Endothelial cell of umbilical vein (primary cell): ENCODE data around the gene KIAA0753. TPM values are rescaled to one million over a fixed set of nuclear protein-coding genes. Genes with fewer than 3 reads are reported as not detected.
"Not testable (repeated sequence)": the region's sequence is repeated elsewhere in the genome, so short reads cannot be mapped to it uniquely, and the experiment has no call there.

Source experiments
- BruUV-seq: library from RNA; stranded (reverse); fragments of 400-500 nt; replicated peaks from 2 replicates; lab custom pipeline; 2021; lab: Mats Ljungman, UMichigan
- CTCF ChIA-PET: fragments of 300-600, 350-600 bp; sonication (Branson Sonifier 250); formaldehyde crosslinking; loops from one replicate; lab custom pipeline; 2021; ENCODE audit warnings: antibody characterized with exemption, inconsistent platforms; lab: Charles Lee
- POLR2A ChIA-PET: fragments of 300-600, 350-600 bp; sonication (Branson Sonifier 250); formaldehyde crosslinking; loops from one replicate; lab custom pipeline; 2021; ENCODE audit warnings: antibody characterized with exemption, inconsistent platforms; lab: Charles Lee
- DNase-seq: peaks from one replicate; pipeline ENCODE4 v3.0.0-alpha.2; 2011; ENCODE audit warnings: low read depth, low spot score
- FAIRE-seq: peaks from 2 replicates; lab custom pipeline; 2011; peaks lifted over from hg19 to GRCh38; lab: Jason Lieb, UNC
- H2AFZ ChIP-seq: 2 replicates; pipeline ENCODE4 v1.6.0; 2012; ENCODE audit warnings: low read depth, low read length, control low read depth, inconsistent platforms
- H3K27ac ChIP-seq: 2 replicates; pipeline ENCODE4 v1.5.1; 2011; ENCODE audit warnings: low read depth, mild to moderate bottlenecking, control low read depth, low read length, moderate library complexity; ENCODE audit not compliant: insufficient read depth
- H3K27me3 ChIP-seq, 2 experiments: 2 replicates each; pipeline versions ENCODE4 v1.6.0 to v1.6.1; 2011; ENCODE audit warnings: low read length in 2 of 2, mixed read lengths in 1 of 2; ENCODE audit not compliant: control insufficient read depth in 2 of 2, insufficient read depth in 2 of 2
- H3K36me3 ChIP-seq, 2 experiments: 2 replicates in 1 of 2; 3 replicates in 1 of 2; pipeline ENCODE4 v1.5.1; 2011; ENCODE audit warnings: low read length in 2 of 2, mild to moderate bottlenecking in 1 of 2, moderate library complexity in 1 of 2; ENCODE audit not compliant: control insufficient read depth in 2 of 2, insufficient read depth in 2 of 2; ENCODE audit errors: extremely low read depth in 1 of 2
- H3K4me1 ChIP-seq: 3 replicates; pipeline ENCODE4 v1.5.1; 2011; ENCODE audit warnings: mild to moderate bottlenecking, low read length; ENCODE audit not compliant: control insufficient read depth, insufficient read depth; ENCODE audit errors: extremely low read depth
- H3K4me2 ChIP-seq: 2 replicates; pipeline ENCODE4 v1.6.1; 2011; ENCODE audit warnings: low read length, control low read depth, mixed read lengths; ENCODE audit not compliant: insufficient read depth
- H3K4me3 ChIP-seq, 3 experiments: fragments of 200-600 bp in 1 of 3; sonication (generic), shearing (Covaris generic) in 1 of 3; replicated peaks in 1 of 3; 2 replicates each; pipeline ENCODE4 v1.5.1; 2011 to 2016; ENCODE audit warnings: control low read depth in 3 of 3, low read length in 3 of 3, mild to moderate bottlenecking in 2 of 3, inconsistent platforms in 1 of 3, low read depth in 1 of 3, moderate library complexity in 1 of 3; ENCODE audit not compliant: insufficient read depth in 1 of 3
- H3K79me2 ChIP-seq: 2 replicates; pipeline ENCODE4 v1.6.0; 2012; ENCODE audit warnings: low read length, inconsistent platforms; ENCODE audit not compliant: control insufficient read depth, insufficient read depth
- H3K9ac ChIP-seq: replicated peaks from 2 replicates; pipeline ENCODE3; 2011; ENCODE audit warnings: low read length, control low read depth; ENCODE audit not compliant: insufficient read depth; ENCODE audit errors: extremely low read depth
- H3K9me1 ChIP-seq: replicated peaks from 3 replicates; pipeline ENCODE4 v1.6.0; 2011; ENCODE audit warnings: mild to moderate bottlenecking, low read length; ENCODE audit not compliant: control insufficient read depth, insufficient read depth; ENCODE audit errors: extremely low read depth
- H3K9me3 ChIP-seq: replicated peaks from 2 replicates; pipeline ENCODE4 v1.5.1; 2012; ENCODE audit warnings: low read length, inconsistent platforms; ENCODE audit not compliant: control insufficient read depth, insufficient read depth
- H4K20me1 ChIP-seq: replicated peaks from 2 replicates; pipeline ENCODE3; 2011; ENCODE audit warnings: mild to moderate bottlenecking, low read length; ENCODE audit not compliant: control insufficient read depth, insufficient read depth; ENCODE audit errors: extremely low read depth
- EZH2 ChIP-seq: IDR thresholded peaks from 2 replicates; pipeline ENCODE4 v1.6.1; 2012; ENCODE audit warnings: borderline replicate concordance, low read depth, mild to moderate bottlenecking, moderate library complexity, low read length, inconsistent platforms; ENCODE audit not compliant: severe bottlenecking
- dilution Hi-C: fragments of 300-500 bp; cut with MboI; formaldehyde crosslinking; loops from one replicate; pipeline ENCODE4 v1.15.0; 2019; ENCODE audit warnings: low sequenced_read_pairs; ENCODE audit not compliant: extremely low pct_ligation_motif_present
- intact Hi-C: fragments of 100-400 bp; cut with micrococcal nuclease; formaldehyde crosslinking; loops from one replicate; pipeline ENCODE4 v1.10.0; 2022
- polyA plus RNA-seq, 4 experiments: library from polyadenylated mRNA; depleted of rRNA in 3 of 4; stranded (reverse) in 3 of 4; unstranded in 1 of 4; fragments of >200 nt; gene quantifications; 2 replicates each; pipeline versions ENCODE4 v1.2.1 to v1.2.3, GENCODE V29; 2011 to 2012; ENCODE audit warnings: missing spikeins in 1 of 4
- total RNA-seq: library from RNA; stranded (reverse); gene quantifications from 2 replicates; pipeline ENCODE4 v1.2.3, GENCODE V29; 2021

The KIAA0753 gene
- total and polyA plus RNA-seq, 2 donors (not counting 3 experiments of a cell fraction or from before 2014, with no cell fraction given) = 5.3 to 23.9 TPM

- CTCF ChIA-PET = interaction anchor here (0.9 kb wide), 1 partner anchor 9 kb away, joined by 3 read pairs; no protein-coding TSS in a partner anchor
- BruUV-seq, H2AFZ ChIP-seq, DNase-seq, H3K9me3 ChIP-seq, H3K4me1 ChIP-seq, H3K4me2 ChIP-seq, intact Hi-C loops, H3K36me3 ChIP-seq, H4K20me1 ChIP-seq, H3K9ac ChIP-seq, H3K79me2 ChIP-seq, POLR2A ChIA-PET, dilution Hi-C loops, H3K9me1 ChIP-seq, H3K4me3 ChIP-seq, H3K27ac ChIP-seq: not testable (repeated sequence)
- H3K27me3 ChIP-seq = peaks cover 44 to 61% of the 10 kb centered on the region in 2 experiments
- FAIRE-seq = peak; percentile 50
- TF ChIP-seq EZH2 = peak; percentile 65
Observed at GRCh38 chr17:6656797-6657632, 16.5 kb upstream of the KIAA0753 start.

DNA sequence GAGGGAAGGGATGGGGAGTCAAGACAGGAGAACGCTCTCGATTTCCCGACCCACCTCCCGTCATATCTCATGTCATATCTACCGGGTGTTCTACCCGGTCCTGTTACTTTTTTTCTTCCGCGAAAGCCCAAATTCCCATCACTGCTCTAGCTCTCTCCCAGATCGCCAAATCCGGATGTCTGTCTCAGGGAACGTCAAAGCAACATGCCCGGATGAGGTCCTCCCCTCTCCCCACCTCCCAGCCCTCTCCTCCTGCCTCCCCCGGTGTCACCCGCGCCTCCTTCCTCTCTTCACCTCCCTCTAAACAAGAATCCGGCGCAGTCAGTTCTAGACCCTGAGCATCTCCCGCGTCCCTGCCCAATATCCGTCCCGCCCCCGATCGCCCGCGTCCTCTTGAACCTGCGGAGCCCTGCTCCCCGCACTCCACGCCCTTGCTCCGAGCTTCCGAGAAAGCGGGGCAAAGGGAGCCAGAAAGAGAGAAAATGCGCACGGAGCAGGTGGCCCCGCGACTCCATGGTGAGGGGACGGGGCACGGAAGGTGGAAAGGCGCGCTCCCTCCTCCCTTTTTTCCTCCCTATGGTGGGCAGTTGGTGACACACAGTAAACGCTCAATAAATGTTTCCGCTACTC is 15.3 kb upstream of the KIAA0753 start:
- H3K27me3 ChIP-seq = peaks cover 39 to 55% of the 10 kb centered on the region in 2 experiments
- peak; percentile 41 for TF ChIP-seq EZH2
- intact Hi-C loops, H3K4me1 ChIP-seq, H3K27ac ChIP-seq, H3K4me2 ChIP-seq, POLR2A ChIA-PET, H3K79me2 ChIP-seq, DNase-seq, H2AFZ ChIP-seq, dilution Hi-C loops, H3K36me3 ChIP-seq, H4K20me1 ChIP-seq, H3K9ac ChIP-seq, CTCF ChIA-PET, H3K4me3 ChIP-seq, H3K9me1 ChIP-seq, H3K9me3 ChIP-seq, BruUV-seq: not testable (repeated sequence)
- FAIRE-seq = peak; percentile 81
